OCI-LY7 (cell line): ENCODE measurements around the gene CHEK1. TPM values are rescaled to one million over a fixed set of nuclear protein-coding genes. Genes with fewer than 3 reads are reported as not detected.

ENCODE experiments used
- BruUV-seq: library from RNA; stranded (reverse); fragments of 400-500 nt; replicated peaks from 2 replicates; lab custom pipeline; 2021; lab: Mats Ljungman, UMichigan
- CTCF ChIA-PET: fragments of 300-600 bp; sonication (Branson Sonifier 250); formaldehyde crosslinking; loops from one replicate; lab custom pipeline; 2022; ENCODE audit warnings: antibody characterized with exemption; ENCODE audit not compliant: unreplicated experiment; lab: Charles Lee
- POLR2A ChIA-PET: fragments of 300-600 bp; sonication (Branson Sonifier 250); formaldehyde crosslinking; loops from one replicate; lab custom pipeline; 2022; ENCODE audit warnings: antibody characterized with exemption; lab: Charles Lee
- DNase-seq: peaks from one replicate; pipeline ENCODE4 v3.0.0-alpha.2; 2015; ENCODE audit warnings: low spot score
- H2AFZ ChIP-seq: fragments of 200-600 bp; sonication (generic), shearing (Covaris generic); 2 replicates; pipeline ENCODE4 v1.6.1; 2014; ENCODE audit warnings: mild to moderate bottlenecking, antibody characterized with exemption, low read length, moderate library complexity
- H3K27ac ChIP-seq: fragments of 200-600 bp; sonication (generic); 2 replicates; pipeline ENCODE4 v1.5.1; 2014; ENCODE audit warnings: mixed run types, low read depth, mild to moderate bottlenecking, moderate library complexity, low read length, inconsistent platforms; ENCODE audit not compliant: poor library complexity, severe bottlenecking
- H3K36me3 ChIP-seq: fragments of 200-600 bp; sonication (generic); 2 replicates; pipeline ENCODE4 v1.6.1; 2014; ENCODE audit warnings: mild to moderate bottlenecking, antibody characterized with exemption, low read length, moderate library complexity, mixed read lengths; ENCODE audit not compliant: insufficient read depth
- H3K4me1 ChIP-seq: fragments of 200-600 bp; sonication (generic); 2 replicates; pipeline ENCODE4 v1.5.1; 2014; ENCODE audit warnings: mild to moderate bottlenecking, low read length; ENCODE audit not compliant: insufficient read depth, poor library complexity, severe bottlenecking
- H3K4me2 ChIP-seq: fragments of 200-600 bp; sonication (generic); 2 replicates; pipeline ENCODE4 v1.6.1; 2014; ENCODE audit warnings: mild to moderate bottlenecking, low read length
- H3K4me3 ChIP-seq: fragments of 200-600 bp; sonication (generic); 2 replicates; pipeline ENCODE4 v1.5.1; 2014; ENCODE audit warnings: mild to moderate bottlenecking, low read depth, low read length; ENCODE audit not compliant: poor library complexity, severe bottlenecking
- H3K79me2 ChIP-seq: fragments of 200-600 bp; sonication (generic); 2 replicates; pipeline ENCODE4 v1.6.1; 2016; ENCODE audit warnings: low read depth, mild to moderate bottlenecking, low read length, moderate library complexity, mixed read lengths; ENCODE audit not compliant: insufficient read depth
- H3K9me2 ChIP-seq: fragments of 200-600 bp; sonication (generic); 2 replicates; pipeline ENCODE4 v1.6.1; 2016; ENCODE audit warnings: mild to moderate bottlenecking, low read length, mixed read lengths; ENCODE audit not compliant: insufficient read depth
- H3K9me3 ChIP-seq: fragments of 200-600 bp; sonication (generic); 2 replicates; pipeline ENCODE4 v1.6.1; 2014; ENCODE audit warnings: mild to moderate bottlenecking, mixed run types, low read length, mixed read lengths
- H4K20me1 ChIP-seq: fragments of 200-600 bp; sonication (generic); 2 replicates; pipeline ENCODE4 v1.6.1; 2014; ENCODE audit warnings: mild to moderate bottlenecking, antibody characterized with exemption, low read length, moderate library complexity, mixed read lengths; ENCODE audit not compliant: insufficient read depth
- CTCF ChIP-seq: fragments of 200-600 bp; sonication (generic); conservative IDR thresholded peaks from 2 replicates; pipeline ENCODE4 v1.5.1; 2014; ENCODE audit warnings: mild to moderate bottlenecking, antibody characterized with exemption, low read length, moderate library complexity, mixed read lengths
- EZH2phosphoT487 ChIP-seq: fragments of 200-600 bp; sonication (generic); IDR thresholded peaks from 2 replicates; pipeline ENCODE4 v1.6.1; 2018; ENCODE audit warnings: low read depth, borderline replicate concordance, mild to moderate bottlenecking, mixed run types, antibody characterized with exemption, low read length, moderate library complexity, mixed read lengths
- intact Hi-C: fragments of 100-400 bp; cut with micrococcal nuclease; formaldehyde crosslinking; loops from one replicate; pipeline ENCODE4 v1.10.0; 2022; ENCODE audit not compliant: unreplicated experiment
- total RNA-seq, 2 experiments: library from RNA; depleted of rRNA in 1 of 2; stranded (reverse); fragments of >200 nt in 1 of 2; shearing (Covaris generic) in 1 of 2; gene quantifications; 2 replicates each; pipeline ENCODE4 v1.2.3, GENCODE V29; 2014 to 2022

The CHEK1 gene
- total RNA-seq, 2 experiments from 2014 or later: 89.7 to 147 TPM

GRCh38 chr11:125674210-125674609 is 49.2 kb downstream of the CHEK1 start:
- DNase-seq: no peak
- H4K20me1 ChIP-seq: no peaks in the 10 kb centered on the region
- no TSS peak for BruUV-seq
- no peaks in the 10 kb centered on the region for H3K9me2 ChIP-seq
- H3K36me3 ChIP-seq: peaks cover 96% of the 10 kb centered on the region
- H3K4me1 ChIP-seq: no peaks in the 10 kb centered on the region
- no peak overlapping the region for H2AFZ ChIP-seq
- H3K27ac ChIP-seq: no peak overlapping the region
- intact Hi-C loops: no loop called here
- TF ChIP-seq CTCF (no peak), EZH2phosphoT487 (no peak)
- peaks cover 9% of the 10 kb centered on the region; the same call in 1 of the 2 replicates for H3K79me2 ChIP-seq
- H3K4me3 ChIP-seq: no peak overlapping the region
- H3K9me3 ChIP-seq: no peaks in the 10 kb centered on the region
- no peak overlapping the region for H3K4me2 ChIP-seq
- POLR2A ChIA-PET: no interaction called here
- CTCF ChIA-PET: no interaction called here

- intact Hi-C loops: no loop called here
- CTCF ChIA-PET: no interaction called here
Measured at GRCh38 chr11:125675196-125675595, 50.2 kb downstream of the CHEK1 start.

More at GRCh38 chr11:125675196-125675595, 50.2 kb downstream of the CHEK1 start:
- Histone ChIP-seq H3K36me3 (peaks cover 98% of the 10 kb centered on the region), H3K4me1 (no peaks in the 10 kb centered on the region), H3K9me3 (no peaks in the 10 kb centered on the region), H2AFZ (no peak overlapping the region), H3K4me2 (no peak overlapping the region), H3K27ac (no peak overlapping the region), H3K4me3 (no peak overlapping the region), H3K79me2 (peaks cover 6% of the 10 kb centered on the region; the same call in 1 of the 2 replicates), H4K20me1 (no peaks in the 10 kb centered on the region), H3K9me2 (no peaks in the 10 kb centered on the region)
- POLR2A ChIA-PET: no interaction called here
- no peak for DNase-seq
- no TSS peak for BruUV-seq
- no peak for TF ChIP-seq CTCF
- TF ChIP-seq EZH2phosphoT487: no peak
